OCI-LY3 (cell line): Measurements from ENCODE around the gene NIPAL1.

Source experiments
- EZH2phosphoT487 ChIP-seq: fragments of 200-600 bp; shearing (Covaris generic); IDR thresholded peaks from 2 replicates; pipeline ENCODE4 v1.6.1; 2018; ENCODE audit warnings: antibody characterized with exemption, mixed run types, low read depth
- TF ChIP-seq, protein P1 (sequence below): fragments of 200-600, 300-600 bp; sonication (generic); IDR thresholded peaks from 2 replicates; pipeline ENCODE4 v1.5.1; 2014; ENCODE audit warnings: antibody characterized with exemption, low read length, low read depth

DNA sequence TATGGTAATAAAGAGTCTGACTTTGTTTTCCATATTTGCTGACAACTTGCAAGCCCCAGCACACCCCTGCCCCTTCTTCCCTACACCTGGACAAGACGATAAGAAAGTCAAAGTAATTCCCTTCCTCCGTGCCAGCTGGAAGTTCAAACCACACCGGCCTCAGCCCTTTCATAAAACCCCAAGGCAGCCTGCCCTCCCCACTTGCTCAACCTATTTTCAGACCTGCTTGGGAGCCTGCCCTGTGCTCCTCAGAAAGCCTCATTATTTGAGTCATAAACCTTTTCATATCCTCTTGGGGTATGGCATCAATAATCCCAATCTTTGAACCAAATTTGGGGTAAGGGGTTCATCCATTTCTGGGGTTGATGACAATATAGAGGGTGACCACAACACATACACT, 29.5 kb downstream of the NIPAL1 start:
- TF ChIP-seq, protein P1, sequence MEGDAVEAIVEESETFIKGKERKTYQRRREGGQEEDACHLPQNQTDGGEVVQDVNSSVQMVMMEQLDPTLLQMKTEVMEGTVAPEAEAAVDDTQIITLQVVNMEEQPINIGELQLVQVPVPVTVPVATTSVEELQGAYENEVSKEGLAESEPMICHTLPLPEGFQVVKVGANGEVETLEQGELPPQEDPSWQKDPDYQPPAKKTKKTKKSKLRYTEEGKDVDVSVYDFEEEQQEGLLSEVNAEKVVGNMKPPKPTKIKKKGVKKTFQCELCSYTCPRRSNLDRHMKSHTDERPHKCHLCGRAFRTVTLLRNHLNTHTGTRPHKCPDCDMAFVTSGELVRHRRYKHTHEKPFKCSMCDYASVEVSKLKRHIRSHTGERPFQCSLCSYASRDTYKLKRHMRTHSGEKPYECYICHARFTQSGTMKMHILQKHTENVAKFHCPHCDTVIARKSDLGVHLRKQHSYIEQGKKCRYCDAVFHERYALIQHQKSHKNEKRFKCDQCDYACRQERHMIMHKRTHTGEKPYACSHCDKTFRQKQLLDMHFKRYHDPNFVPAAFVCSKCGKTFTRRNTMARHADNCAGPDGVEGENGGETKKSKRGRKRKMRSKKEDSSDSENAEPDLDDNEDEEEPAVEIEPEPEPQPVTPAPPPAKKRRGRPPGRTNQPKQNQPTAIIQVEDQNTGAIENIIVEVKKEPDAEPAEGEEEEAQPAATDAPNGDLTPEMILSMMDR, result no peak
- TF ChIP-seq EZH2phosphoT487, result no peak
